HCT116 (cell line): Measurements from ENCODE around the gene KIF1A. TPM values are rescaled to one million over a fixed set of nuclear protein-coding genes. Genes with fewer than 3 reads are reported as not detected.

Experiments used
- ATAC-seq: fragments of 200-7000 bp; cut with Tn5 transposase; 2 replicates; pipeline ENCODE4 v1.9.1; 2020; ENCODE audit warnings: mild to moderate bottlenecking, moderate library complexity
- BruUV-seq: library from RNA; stranded (reverse); fragments of 400-500 nt; replicated peaks from 2 replicates; lab custom pipeline; 2021; lab: Mats Ljungman, UMichigan
- CTCF ChIA-PET: fragments of 300-600 bp; sonication (Branson Sonifier 250); formaldehyde crosslinking; loops from one replicate; lab custom pipeline; 2021; ENCODE audit warnings: antibody characterized with exemption; lab: Charles Lee
- POLR2A ChIA-PET: fragments of 300-600, 350-600 bp; sonication (Branson Sonifier 250); formaldehyde crosslinking; loops from one replicate; lab custom pipeline; 2021; ENCODE audit warnings: antibody characterized with exemption; lab: Charles Lee
- RAD21 ChIA-PET, 2 experiments: fragments of 300-600 bp; sonication (Branson Sonifier 250); formaldehyde crosslinking; loops; one replicate each; lab custom pipeline; 2023; ENCODE audit warnings: low total read pairs in 2 of 2; ENCODE audit not compliant: uncharacterized antibody in 2 of 2, unreplicated experiment in 2 of 2, low non-redundant PET in 1 of 2; lab: Charles Lee
- DNase-seq: peaks from one replicate; pipeline ENCODE4 v3.0.0-alpha.2; 2010; ENCODE audit warnings: low read depth, low spot score
- H2AFZ ChIP-seq: fragments of 200-600 bp; shearing (Covaris generic), sonication (generic); 2 replicates; pipeline ENCODE4 v1.6.1; 2017; ENCODE audit warnings: low read depth, mixed run types, mixed read lengths, antibody characterized with exemption, low read length; ENCODE audit not compliant: poor library complexity, severe bottlenecking
- H3K27ac ChIP-seq: 2 replicates; pipeline ENCODE4 v1.5.1; 2012; ENCODE audit warnings: low read depth, low read length
- H3K27me3 ChIP-seq: fragments of 200-600 bp; sonication (generic); 2 replicates; pipeline ENCODE4 v1.6.1; 2016; ENCODE audit warnings: mixed run types, low read length, mixed read lengths; ENCODE audit not compliant: insufficient read depth
- H3K36me3 ChIP-seq, 2 experiments: fragments of 200-500 bp in 1 of 2; fragments of 200-600 bp in 1 of 2; sonication (Bioruptor generic) in 1 of 2; sonication (generic) in 1 of 2; 2 replicates each; pipeline versions ENCODE4 v1.5.1 to v1.6.1; 2014 to 2016; ENCODE audit warnings: low read length in 2 of 2, inconsistent platforms in 1 of 2, mixed read lengths in 1 of 2, mixed run types in 1 of 2; ENCODE audit not compliant: insufficient read depth in 2 of 2, control insufficient read depth in 1 of 2
- H3K4me1 ChIP-seq, 2 experiments: fragments of 200-600 bp in 1 of 2; sonication (generic) in 1 of 2; 2 replicates each; pipeline versions ENCODE4 v1.5.1 to v1.6.1; 2012 to 2017; ENCODE audit warnings: low read length in 2 of 2, inconsistent platforms in 1 of 2, mild to moderate bottlenecking in 1 of 2, mixed read lengths in 1 of 2, mixed run types in 1 of 2, moderate library complexity in 1 of 2; ENCODE audit not compliant: insufficient read depth in 2 of 2, control insufficient read depth in 1 of 2
- H3K4me2 ChIP-seq: fragments of 200-600 bp; sonication (generic); 2 replicates; pipeline ENCODE4 v1.6.1; 2017; ENCODE audit warnings: mixed run types, low read length, mixed read lengths
- H3K4me3 ChIP-seq, 2 experiments: fragments of 200-600 bp in 1 of 2; sonication (generic) in 1 of 2; replicated peaks in 1 of 2; 2 replicates each; pipeline ENCODE4 v1.5.1; 2011 to 2016; ENCODE audit warnings: low read length in 2 of 2, control low read depth in 1 of 2, low read depth in 1 of 2, mild to moderate bottlenecking in 1 of 2, mixed read lengths in 1 of 2, mixed run types in 1 of 2
- H3K79me2 ChIP-seq: fragments of 200-600 bp; sonication (generic); 2 replicates; pipeline ENCODE4 v1.6.1; 2017; ENCODE audit warnings: mild to moderate bottlenecking, mixed run types, low read length, moderate library complexity, mixed read lengths; ENCODE audit not compliant: insufficient read depth
- H3K9ac ChIP-seq: fragments of 200-600 bp; sonication (generic); 2 replicates; pipeline ENCODE4 v1.6.1; 2016; ENCODE audit warnings: low read length, mixed read lengths
- H3K9me2 ChIP-seq: fragments of 200-600 bp; sonication (generic), shearing (Covaris generic); 2 replicates; pipeline ENCODE4 v1.6.1; 2017; ENCODE audit warnings: mixed run types, mild to moderate bottlenecking, moderate library complexity; ENCODE audit not compliant: insufficient read depth
- H3K9me3 ChIP-seq, 2 experiments: fragments of 200-500 bp in 1 of 2; fragments of 200-600 bp in 1 of 2; sonication (Bioruptor generic) in 1 of 2; sonication (generic) in 1 of 2; 2 replicates each; pipeline ENCODE4 v1.6.1; 2014 to 2017; ENCODE audit warnings: low read length in 2 of 2, mixed read lengths in 2 of 2, inconsistent platforms in 1 of 2, low read depth in 1 of 2, mild to moderate bottlenecking in 1 of 2, mixed run types in 1 of 2, moderate library complexity in 1 of 2; ENCODE audit not compliant: control insufficient read depth in 1 of 2, insufficient read depth in 1 of 2
- H4K20me1 ChIP-seq: fragments of 200-600 bp; sonication (generic), shearing (Covaris generic); 2 replicates; pipeline ENCODE4 v1.6.1; 2017; ENCODE audit warnings: mixed run types, mild to moderate bottlenecking, moderate library complexity; ENCODE audit not compliant: insufficient read depth
- ATF3 ChIP-seq: IDR thresholded peaks from 2 replicates; pipeline ENCODE4 v1.6.1; 2012
- CBX3 ChIP-seq: IDR thresholded peaks from 2 replicates; pipeline ENCODE4 v1.6.1; 2012; ENCODE audit warnings: low read depth
- CTCF ChIP-seq, 3 experiments: fragments of 200-600 bp in 1 of 3; sonication (generic) in 1 of 3; IDR thresholded peaks in 2 of 3; conservative IDR thresholded peaks in 1 of 3; 2 replicates each; pipeline ENCODE4 v1.5.1; 2012 to 2017; ENCODE audit warnings: low read depth in 2 of 3, low read length in 2 of 3, antibody characterized with exemption in 1 of 3, borderline replicate concordance in 1 of 3, control low read depth in 1 of 3, mild to moderate bottlenecking in 1 of 3, mixed read lengths in 1 of 3, mixed run types in 1 of 3, moderate library complexity in 1 of 3; ENCODE audit not compliant: insufficient read depth in 1 of 3
- MAX ChIP-seq: IDR thresholded peaks from 2 replicates; pipeline ENCODE4 v1.6.1; 2012
- RAD21 ChIP-seq: IDR thresholded peaks from 2 replicates; pipeline ENCODE4 v1.6.1; 2012; ENCODE audit warnings: low read depth, mild to moderate bottlenecking
- YY1 ChIP-seq: IDR thresholded peaks from 2 replicates; pipeline ENCODE4 v1.6.1; 2011; ENCODE audit warnings: low read length, low read depth, moderate library complexity, mild to moderate bottlenecking; ENCODE audit not compliant: insufficient replicate concordance; ENCODE audit errors: extremely low read depth
- ZBTB33 ChIP-seq: IDR thresholded peaks from 2 replicates; pipeline ENCODE4 v1.6.1; 2011; ENCODE audit warnings: mild to moderate bottlenecking, low read length, moderate library complexity; ENCODE audit not compliant: insufficient replicate concordance; ENCODE audit errors: extremely low read depth
- intact Hi-C: fragments of 100-400 bp; cut with micrococcal nuclease; formaldehyde crosslinking; loops from 2 replicates; pipeline ENCODE4 v1.10.0; 2022
- total RNA-seq: library from RNA; stranded (reverse); gene quantifications from one replicate; pipeline ENCODE4 v1.2.1, GENCODE V29; 2021; ENCODE audit not compliant: unreplicated experiment

KIF1A gene
- total RNA-seq, 1 experiment from 2014 or later = 0.27 TPM

GRCh38 chr2:240852671-240853314 lies 32.8 kb upstream of the KIF1A start (continued):
- TF ChIP-seq ATF3 = no peak
- no peak for TF ChIP-seq YY1
- no peak for TF ChIP-seq CBX3
- no peak for TF ChIP-seq ZBTB33

GRCh38 chr2:240851078-240851991 lies 31.3 kb upstream of the KIF1A start:
- BruUV-seq = no TSS peak
- TF ChIP-seq CTCF (IDR thresholded peaks at IDR 0.05 in 2 of 3, conservative IDR thresholded peaks at IDR 0.05 in 1 of 3; ENCODE audit: borderline replicate concordance in 1 of 3, insufficient read depth in 1 of 3, low read depth in 2 of 3, low read length in 2 of 3) = peak; percentile 84 to 94 (median 92); a peak in 5 of 6 replicates
- peak; percentile 97 for TF ChIP-seq RAD21
- TF ChIP-seq MAX = no peak
- Histone ChIP-seq H2AFZ (no peak overlapping the region), H3K27me3 (no peaks in the 10 kb centered on the region), H3K36me3 (no peaks in the 10 kb centered on the region), H3K79me2 (no peaks in the 10 kb centered on the region), H3K27ac (no peak overlapping the region), H3K9me3 (no peaks in the 10 kb centered on the region; a peak in 2 of 4 replicates), H4K20me1 (no peaks in the 10 kb centered on the region), H3K4me3 (no peak overlapping the region), H3K4me1 (no peaks in the 10 kb centered on the region), H3K4me2 (no peak overlapping the region), H3K9me2 (no peaks in the 10 kb centered on the region), H3K9ac (no peak overlapping the region)
- DNase-seq (peak; percentile 58), ATAC-seq (peak; percentile 98)
- intact Hi-C loops = loop anchor here (2.0 to 10.0 kb wide), 3 partner anchors 139 to 1026 kb away; no protein-coding TSS in a partner anchor
- ChIA-PET CTCF (interaction anchor here (0.6 to 1.4 kb wide), 7 partner anchors 9 to 1024 kb away, joined by 3 to 8 read pairs (median 3); no protein-coding TSS in a partner anchor), RAD21 (interaction anchor here in 1 of 2 experiments (1.0 kb wide), 1 partner anchor 11 kb away, joined by 3 read pairs; no protein-coding TSS in a partner anchor), POLR2A (no interaction called here)
